Stomach (tissue), 4 donors: ENCODE results near the gene SMCP.

Experiments used
- CTCF ChIP-seq, 7 experiments: fragments of 450-650 bp in 4 of 7; fragments of 200-600 bp in 3 of 7; sonication (generic) in 3 of 7; IDR thresholded peaks; one replicate each; pipeline ENCODE4 v1.5.1; 2016 to 2019; ENCODE audit warnings: antibody characterized with exemption in 7 of 7, control low read depth in 2 of 7, mild to moderate bottlenecking in 1 of 7
- EP300 ChIP-seq: sonication (generic); formaldehyde crosslinking; IDR thresholded peaks from one replicate; pipeline ENCODE4 v1.6.1; 2017; ENCODE audit warnings: antibody characterized with exemption
- POLR2A ChIP-seq, 4 donors: fragments of 450-650 bp; IDR thresholded peaks; one replicate each; pipeline ENCODE4 v1.6.1; 2016; ENCODE audit warnings: antibody characterized with exemption in 4 of 4, control low read depth in 2 of 4, mild to moderate bottlenecking in 1 of 4, moderate library complexity in 1 of 4

GRCh38 chr1:152912900-152913299 is 34.8 kb downstream of the SMCP start:
- TF ChIP-seq CTCF (IDR thresholded peaks at IDR 0.05), result no peak
- no peak for TF ChIP-seq POLR2A (IDR thresholded peaks at IDR 0.05)
- no peak for TF ChIP-seq EP300
